Large intestine (tissue), 3 donors: ENCODE data around the gene ETV5. TPM values are rescaled to one million over a fixed set of nuclear protein-coding genes. Genes with fewer than 3 reads are reported as not detected.
"Not testable (repeated sequence)": the region's sequence is repeated elsewhere in the genome, so short reads cannot be mapped to it uniquely, and the experiment has no call there.

Source experiments
- DNase-seq, 2 donors: peaks; one replicate each; pipeline versions ENCODE4 v3.0.0 to v3.0.0-alpha.2; 2013
- H3K27ac ChIP-seq: one replicate; pipeline ENCODE4 v1.5.1; 2013; ENCODE audit warnings: low read length
- H3K27me3 ChIP-seq: 2 replicates; pipeline ENCODE4 v1.6.1; 2013; ENCODE audit warnings: low read length; ENCODE audit not compliant: control insufficient read depth, insufficient read depth
- H3K36me3 ChIP-seq: 2 replicates; pipeline ENCODE4 v1.6.1; 2013; ENCODE audit warnings: low read length; ENCODE audit not compliant: control insufficient read depth, insufficient read depth
- H3K4me1 ChIP-seq: one replicate; pipeline ENCODE4 v1.6.1; 2013; ENCODE audit warnings: low read length; ENCODE audit not compliant: control insufficient read depth, insufficient read depth
- H3K4me3 ChIP-seq: one replicate; pipeline ENCODE4 v1.5.1; 2013; ENCODE audit warnings: low read length
- H3K9me3 ChIP-seq: one replicate; pipeline ENCODE4 v1.6.1; 2013; ENCODE audit warnings: mild to moderate bottlenecking, low read depth, low read length, moderate library complexity; ENCODE audit not compliant: control insufficient read depth
- WGBS: methylation state at CpG from one replicate; pipeline ENCODE4 v1.1.5; 2013; ENCODE audit warnings: low lambda C conversion rate; ENCODE audit not compliant: insufficient coverage; 5-methylcytosine and 5-hydroxymethylcytosine counted together
- polyA plus RNA-seq: library from polyadenylated mRNA; unstranded; fragments of 120-200 nt; gene quantifications from one replicate; pipeline ENCODE4 v1.2.1, GENCODE V29; 2013

The ETV5 gene
- polyA plus RNA-seq, 1 donor: 5.8 TPM

DNA sequence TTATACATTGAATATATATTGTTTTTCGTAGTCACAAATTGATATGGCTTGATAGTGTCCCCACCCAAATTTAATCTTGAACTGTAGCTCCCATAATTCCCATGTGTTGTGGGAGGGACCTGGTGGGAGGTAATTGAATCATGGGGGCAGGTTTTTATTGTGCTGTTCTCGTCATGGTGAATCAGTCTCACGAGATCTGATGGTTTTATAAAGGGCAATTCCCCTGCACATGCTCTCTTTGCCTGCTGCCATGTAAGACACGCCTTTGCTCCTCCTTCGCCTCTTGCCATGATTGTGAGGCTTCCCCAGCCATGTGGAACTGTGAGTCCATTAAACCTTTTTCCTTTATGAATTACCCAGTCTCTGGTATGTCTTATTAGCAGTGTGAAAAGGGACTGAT is 82.9 kb downstream of the ETV5 start:
- not testable (repeated sequence) for DNase-seq, H3K27ac ChIP-seq, H3K4me1 ChIP-seq, H3K36me3 ChIP-seq, H3K4me3 ChIP-seq, H3K9me3 ChIP-seq
- peaks cover 12% of the 10 kb centered on the region for H3K27me3 ChIP-seq
- WGBS: 100% methylated on average over 1 of the region's 5 CpGs

GRCh38 chr3:186025161-186025560 is 83.7 kb downstream of the ETV5 start:
- Histone ChIP-seq H3K4me3 (no peak overlapping the region), H3K9me3 (no peaks in the 10 kb centered on the region), H3K27ac (no peak overlapping the region), H3K36me3 (no peaks in the 10 kb centered on the region), H3K27me3 (peaks cover 12% of the 10 kb centered on the region), H3K4me1 (no peaks in the 10 kb centered on the region)
- WGBS: no CpG with 5 or more reads among the region's 5 CpGs
- no peak for DNase-seq

- peaks cover 12% of the 10 kb centered on the region for H3K27me3 ChIP-seq
- WGBS: 85% methylated on average over 3 of the region's 6 CpGs
- no peaks in the 10 kb centered on the region for H3K9me3 ChIP-seq
- no peak overlapping the region for H3K27ac ChIP-seq
- no peak overlapping the region for H3K4me3 ChIP-seq
- no peak for DNase-seq
- H3K4me1 ChIP-seq: no peaks in the 10 kb centered on the region
- H3K36me3 ChIP-seq: no peaks in the 10 kb centered on the region
Measured at GRCh38 chr3:186024210-186024609, 84.7 kb downstream of the ETV5 start.

DNA sequence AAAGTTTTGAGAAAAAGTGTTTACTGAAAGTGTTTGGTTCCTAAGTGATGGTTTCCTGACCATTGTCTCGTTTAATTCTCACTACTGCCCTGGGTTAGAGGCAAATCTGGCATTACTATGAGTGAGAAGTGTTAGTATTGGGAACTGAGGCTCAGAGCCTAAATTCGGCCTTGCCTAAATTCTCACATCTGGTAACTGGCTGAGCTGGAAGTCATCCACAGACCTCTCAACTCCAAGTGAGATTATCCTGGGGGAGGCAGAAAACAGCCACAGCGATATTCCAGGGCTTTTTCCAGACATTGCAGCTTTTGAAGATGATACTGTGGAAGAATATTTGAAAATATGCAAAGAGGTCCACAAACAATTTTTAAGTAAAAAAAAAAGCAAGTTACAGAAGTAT is 86.0 kb downstream of the ETV5 start:
- no peak for DNase-seq
- Histone ChIP-seq H3K27ac (no peak overlapping the region), H3K27me3 (peaks cover 12% of the 10 kb centered on the region), H3K4me1 (no peaks in the 10 kb centered on the region), H3K9me3 (no peaks in the 10 kb centered on the region), H3K36me3 (no peaks in the 10 kb centered on the region), H3K4me3 (no peak overlapping the region)
- 100% methylated on average over 1 of the region's 3 CpGs for WGBS

GRCh38 chr3:186021673-186022362 is 87.1 kb downstream of the ETV5 start:
- H3K4me3 ChIP-seq: no peak overlapping the region
- H3K4me1 ChIP-seq: no peaks in the 10 kb centered on the region
- whole genome bisulfite sequencing: 56% methylated on average over 3 of the region's 8 CpGs
- DNase-seq: no peak
- H3K27ac ChIP-seq: no peak overlapping the region
- peaks cover 12% of the 10 kb centered on the region for H3K27me3 ChIP-seq
- no peaks in the 10 kb centered on the region for H3K36me3 ChIP-seq
- H3K9me3 ChIP-seq: no peaks in the 10 kb centered on the region

DNA sequence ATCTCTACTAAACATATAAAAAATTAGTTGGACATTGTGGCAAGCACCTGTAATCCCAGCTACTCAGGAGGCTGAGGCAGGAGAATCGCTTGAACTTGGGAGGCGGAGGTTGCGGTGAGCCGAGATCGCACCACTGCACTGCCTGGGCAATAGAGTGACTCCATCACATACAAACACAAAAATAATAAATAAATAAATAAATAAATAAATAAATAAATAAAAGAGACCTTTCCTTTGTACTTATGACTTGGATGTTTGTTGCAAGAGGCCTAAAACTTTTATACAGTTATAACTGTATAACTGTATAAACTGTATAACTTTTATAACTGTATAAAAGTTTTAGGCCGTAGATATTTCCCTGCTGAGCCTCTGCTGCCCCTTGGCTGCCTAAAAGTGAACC is 87.6 kb downstream of the ETV5 start:
- H3K4me1 ChIP-seq, H3K36me3 ChIP-seq, H3K27ac ChIP-seq, DNase-seq, H3K9me3 ChIP-seq, H3K4me3 ChIP-seq: not testable (repeated sequence)
- WGBS: no CpG with 5 or more reads among the region's 6 CpGs
- peaks cover 12% of the 10 kb centered on the region for H3K27me3 ChIP-seq

DNA sequence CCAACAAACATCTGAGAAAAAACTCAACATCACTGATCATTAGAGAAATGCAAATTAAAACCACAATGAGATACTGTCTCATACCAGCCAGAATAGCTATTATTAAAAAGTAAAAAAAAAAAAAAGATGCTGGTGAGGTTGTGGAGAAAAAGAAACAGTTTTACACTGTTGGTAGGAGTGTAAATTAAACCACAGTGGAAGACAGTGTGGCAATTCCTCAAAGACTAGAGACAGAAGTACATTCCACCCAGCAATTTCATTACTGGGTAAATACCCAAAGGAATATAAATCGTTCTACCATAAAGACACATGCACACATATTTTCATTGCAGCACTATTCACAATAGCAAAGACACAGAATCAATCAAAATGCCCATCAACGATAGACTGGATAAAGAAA is 89.6 kb downstream of the ETV5 start:
- not testable (repeated sequence) for H3K27me3 ChIP-seq, H3K27ac ChIP-seq, H3K4me1 ChIP-seq, H3K4me3 ChIP-seq, DNase-seq, H3K9me3 ChIP-seq, H3K36me3 ChIP-seq
- no CpG with 5 or more reads among the region's 2 CpGs for WGBS

- Histone ChIP-seq H3K4me3 (no peak overlapping the region), H3K4me1 (no peaks in the 10 kb centered on the region), H3K9me3 (peaks cover 2% of the 10 kb centered on the region), H3K27ac (no peak overlapping the region), H3K36me3 (no peaks in the 10 kb centered on the region), H3K27me3 (peaks cover 13% of the 10 kb centered on the region)
- no peak for DNase-seq
- WGBS: 83% methylated on average over 1 of the region's 3 CpGs
Measured at GRCh38 chr3:186014866-186015265, 94.0 kb downstream of the ETV5 start.

GRCh38 chr3:186013312-186013711 is 95.6 kb downstream of the ETV5 start:
- H3K4me1 ChIP-seq: no peaks in the 10 kb centered on the region
- no CpG with 5 or more reads among the region's 7 CpGs for WGBS
- no peaks in the 10 kb centered on the region for H3K36me3 ChIP-seq

GRCh38 chr3:186012137-186012536 is 96.8 kb downstream of the ETV5 start:
- no peak overlapping the region for H3K4me3 ChIP-seq
- DNase-seq: peak in 1 of 2 donors; percentile 13
- WGBS: 100% methylated on average over 2 of the region's 4 CpGs
- H3K36me3 ChIP-seq: no peaks in the 10 kb centered on the region
- H3K27ac ChIP-seq: no peak overlapping the region
- H3K9me3 ChIP-seq: peaks cover 2% of the 10 kb centered on the region
- H3K4me1 ChIP-seq: no peaks in the 10 kb centered on the region
- peaks cover 13% of the 10 kb centered on the region for H3K27me3 ChIP-seq

More at GRCh38 chr3:186013312-186013711, 95.6 kb downstream of the ETV5 start:
- H3K27ac ChIP-seq: no peak overlapping the region
- H3K27me3 ChIP-seq: peaks cover 13% of the 10 kb centered on the region
- no peak for DNase-seq
- H3K9me3 ChIP-seq: peaks cover 2% of the 10 kb centered on the region
- no peak overlapping the region for H3K4me3 ChIP-seq

DNA sequence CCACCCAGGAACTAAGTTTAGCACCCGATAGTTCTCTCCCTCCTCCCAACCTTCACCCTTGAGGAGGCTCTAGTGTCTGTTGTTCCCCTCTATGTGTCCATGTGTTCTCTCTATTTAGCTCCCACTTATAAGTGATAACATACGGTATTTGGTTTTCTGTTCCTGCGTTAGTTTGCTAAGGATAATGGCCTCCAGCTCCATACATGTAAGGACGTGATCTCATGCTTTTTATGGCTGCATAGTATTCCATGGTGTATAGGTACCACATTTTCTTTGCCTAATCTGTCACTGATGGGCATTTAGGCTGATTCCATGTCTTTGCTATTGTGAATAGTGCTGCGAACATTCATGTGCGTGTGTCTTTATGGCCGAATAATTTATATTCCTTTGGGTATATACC is 104.2 kb downstream of the ETV5 start:
- Histone ChIP-seq H3K9me3 (no peaks in the 10 kb centered on the region), H3K27me3 (no peaks in the 10 kb centered on the region), H3K4me3 (no peak overlapping the region), H3K4me1 (no peaks in the 10 kb centered on the region), H3K27ac (no peak overlapping the region), H3K36me3 (no peaks in the 10 kb centered on the region)
- no peak for DNase-seq
- WGBS: 100% methylated on average over 3 of the region's 7 CpGs
